NCI-H2196 treated with DMSO at 0.1 percent for 48 hours (cell line): ENCODE results near the gene POGK.
A peak's percentile ranks its signal among the peaks of the same experiment; 100 is the strongest.
"Not testable (repeated sequence)": the region's sequence is repeated elsewhere in the genome, so short reads cannot be mapped to it uniquely, and the experiment has no call there.

Experiments
- DNase-seq: peaks from one replicate; lab custom pipeline; 2025; ENCODE audit not compliant: unreplicated experiment; lab: John Stamatoyannopoulos, UW

Gene POGK

GRCh38 chr1:166838766-166839599 lies at the start of gene POGK:
POGK (plus strand) TSS chr1:166839475; CDS start chr1:166840957, 1,482 bp downstream.
- peak; percentile 90 for DNase-seq

DNA sequence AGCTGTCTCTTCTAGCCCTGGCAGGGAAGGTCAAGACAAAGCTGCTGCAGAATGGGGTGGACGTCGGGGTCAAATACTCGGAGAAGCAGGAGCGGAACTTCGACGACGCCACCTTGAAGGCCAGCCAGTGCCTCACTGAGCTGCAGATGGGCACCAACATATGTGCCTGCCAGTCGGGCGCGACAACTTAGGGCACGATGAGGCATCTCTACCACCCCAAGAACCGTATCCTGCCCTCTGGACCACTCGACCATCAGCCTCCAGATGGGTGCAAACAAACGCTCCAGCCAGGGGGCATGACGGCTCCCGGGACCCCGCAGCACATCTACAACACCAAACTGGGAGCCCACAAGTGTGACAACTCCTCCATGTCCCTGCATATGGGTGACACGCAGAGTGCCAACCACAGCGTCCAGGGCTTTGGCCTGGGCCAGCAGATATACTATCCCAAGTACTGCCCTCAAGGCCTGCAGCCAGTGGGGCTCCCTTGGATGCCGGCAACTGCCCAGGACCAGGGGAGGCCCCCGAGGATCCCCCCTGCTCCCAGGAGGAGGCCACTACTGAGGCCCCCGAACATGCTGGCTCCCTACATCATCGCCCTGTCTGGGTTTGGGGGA lies 42.5 kb upstream of the POGK start:
- DNase-seq: no peak

DNA sequence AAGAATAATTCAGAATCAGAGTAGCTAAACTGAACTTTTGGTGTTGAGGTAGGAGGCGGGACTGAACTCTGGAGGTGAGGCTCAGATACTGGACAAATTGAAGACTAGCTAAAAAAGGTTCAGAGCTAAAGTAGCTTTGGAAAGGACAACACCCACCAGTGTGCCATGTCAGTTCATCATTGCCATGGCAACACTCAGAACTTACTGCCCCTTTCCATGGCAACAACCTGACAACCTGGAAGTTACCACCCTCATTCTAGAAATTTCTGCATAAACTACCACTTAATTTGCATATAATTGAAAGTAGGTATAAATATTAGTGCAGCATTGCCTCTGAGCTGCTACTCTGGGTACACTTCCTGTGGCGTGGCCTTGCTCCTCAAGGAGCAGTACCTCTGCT lies 30.3 kb upstream of the POGK start:
- no peak for DNase-seq

DNA sequence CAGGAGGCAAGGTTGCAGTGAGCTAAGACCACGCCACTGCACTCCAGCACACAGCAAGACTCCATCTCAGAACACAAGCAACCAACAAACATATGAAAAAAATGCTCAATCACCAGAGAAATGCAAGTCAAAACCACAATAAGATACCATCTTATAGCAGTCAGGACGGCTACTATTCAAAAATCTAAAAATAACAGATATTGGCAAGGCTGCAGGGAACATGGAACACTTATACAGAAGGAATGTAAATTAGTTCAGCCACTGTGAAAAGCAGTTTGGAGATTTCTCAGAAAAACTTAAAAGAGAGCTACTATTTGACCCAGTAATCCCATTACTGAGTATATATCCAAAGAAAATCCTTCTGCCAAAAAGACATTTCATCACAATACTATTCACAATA lies 27.6 kb upstream of the POGK start:
- DNase-seq: no peak

DNA sequence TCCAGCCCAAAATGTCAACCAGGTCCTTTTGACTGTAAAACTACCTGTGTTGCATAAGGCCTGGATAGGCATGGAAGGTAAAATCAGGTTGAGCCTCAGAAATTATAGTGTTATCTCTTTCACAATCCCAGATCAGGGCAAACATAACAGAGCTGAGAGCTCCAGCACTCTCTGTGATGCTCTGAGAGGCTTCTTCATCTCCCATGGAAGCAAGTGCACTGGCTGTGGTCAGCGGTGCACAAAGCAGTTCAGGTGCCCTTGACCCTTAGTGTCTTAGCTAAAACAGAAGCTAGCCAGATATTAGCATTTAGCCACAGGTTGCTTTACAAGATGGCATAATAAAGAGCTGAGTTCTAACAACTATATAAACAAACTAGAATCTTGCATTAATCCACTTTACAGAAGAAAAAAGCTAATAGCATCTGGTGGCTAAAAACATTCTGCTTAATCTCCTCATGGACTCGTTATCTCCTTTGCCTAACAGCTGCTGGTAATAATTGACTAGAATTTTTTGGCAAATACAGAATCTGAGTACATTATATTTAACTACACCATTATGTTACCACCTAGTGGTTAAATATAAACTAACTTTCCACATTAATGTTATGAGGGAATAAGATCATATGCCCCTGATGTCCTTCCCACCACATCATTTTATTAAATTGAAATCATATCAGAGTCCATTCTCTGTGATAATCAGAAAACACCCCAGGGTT lies 25.6 kb upstream of the POGK start:
- DNase-seq: no peak

DNA sequence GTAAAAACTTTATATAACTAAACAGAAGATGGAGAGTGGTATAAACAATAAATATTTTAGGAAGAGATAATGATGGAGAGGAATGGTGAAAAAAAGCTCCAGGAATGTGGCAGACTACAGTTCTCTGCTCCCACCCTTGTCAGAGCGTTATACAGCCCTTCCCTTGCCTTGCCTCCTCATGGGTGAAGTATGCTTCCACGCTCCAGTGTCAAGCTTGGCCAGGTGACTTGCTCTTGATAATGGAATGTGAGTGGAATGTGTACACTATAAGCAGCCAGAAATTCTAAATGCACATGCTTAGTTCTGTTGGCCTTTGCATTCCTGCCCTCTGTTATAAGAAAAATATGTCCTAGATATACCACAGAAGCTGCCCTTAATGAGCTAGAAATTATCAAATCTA lies 24.7 kb upstream of the POGK start:
- no peak for DNase-seq

GRCh38 chr1:166819974-166820373 lies 19.3 kb upstream of the POGK start:
- no peak for DNase-seq

DNA sequence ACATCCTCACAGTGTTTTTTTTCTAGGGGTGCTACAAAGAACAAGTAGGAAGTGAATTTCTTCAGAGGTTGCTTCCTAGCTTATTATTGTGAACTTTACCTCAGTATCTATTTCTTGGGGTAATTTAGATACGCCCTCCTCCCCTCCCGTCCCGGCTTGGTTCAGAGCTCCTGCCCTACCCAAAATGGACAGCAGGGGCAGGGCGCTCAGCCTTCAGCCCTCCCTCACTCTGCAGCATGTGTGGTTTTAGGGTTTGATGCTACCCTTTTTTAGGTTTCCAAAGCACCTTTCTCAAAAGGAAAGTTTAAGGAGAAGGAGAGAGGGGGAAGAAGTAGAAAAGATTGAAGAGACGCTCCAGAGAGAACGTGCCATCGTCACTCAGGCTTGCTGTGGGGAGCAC lies 16.9 kb upstream of the POGK start:
- DNase-seq: no peak

DNA sequence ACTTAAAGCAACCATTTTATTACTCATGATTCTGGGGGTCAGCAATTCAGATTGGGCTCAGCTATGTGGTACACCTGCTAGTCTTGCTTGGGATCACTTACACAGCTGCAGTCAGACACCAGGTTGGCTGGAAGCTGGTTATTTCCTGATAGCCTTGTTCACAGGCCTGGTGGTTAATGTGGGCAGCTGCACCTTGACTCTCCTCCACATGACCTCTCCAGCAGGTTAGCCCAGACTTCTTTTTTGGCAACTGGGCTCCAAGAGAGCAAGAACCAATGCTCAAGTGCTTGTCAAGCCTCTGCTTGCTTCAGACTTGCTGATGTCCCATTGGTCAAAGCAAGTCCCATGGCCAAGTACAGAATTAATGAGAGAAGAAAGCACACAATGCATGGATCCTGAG lies 11.8 kb upstream of the POGK start:
- DNase-seq: no peak

- not testable (repeated sequence) for DNase-seq
These were observed 9.5 kb upstream of the POGK start for GRCh38 chr1:166829762-166830161.

DNA sequence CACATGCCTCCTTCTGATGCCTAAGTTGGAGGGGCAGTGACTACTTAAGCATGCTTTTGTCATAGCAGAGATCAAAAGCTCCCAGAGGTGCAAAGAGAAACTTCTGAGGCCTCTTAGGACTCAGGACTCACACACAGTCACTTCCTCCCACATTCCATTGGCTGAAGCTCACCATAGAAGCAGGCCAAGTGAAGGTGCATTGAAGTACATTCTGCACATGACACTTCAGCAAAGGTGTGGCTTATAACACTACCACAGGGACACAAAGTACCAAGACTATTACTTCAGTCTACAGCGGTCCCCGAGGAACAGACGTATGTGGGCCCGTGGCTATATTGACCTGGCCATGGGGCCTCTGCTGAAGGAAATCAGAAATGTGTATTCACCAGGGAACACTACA lies 2.5 kb upstream of the POGK start:
- DNase-seq: no peak

GRCh38 chr1:166839600-166840308 lies 479 bp downstream of the POGK start:
- DNase-seq: no peak

- no peak for DNase-seq
These were observed 1.3 kb downstream of the POGK start for GRCh38 chr1:166840309-166841274.

GRCh38 chr1:166843322-166843721 lies 4.0 kb downstream of the POGK start:
- no peak for DNase-seq

DNA sequence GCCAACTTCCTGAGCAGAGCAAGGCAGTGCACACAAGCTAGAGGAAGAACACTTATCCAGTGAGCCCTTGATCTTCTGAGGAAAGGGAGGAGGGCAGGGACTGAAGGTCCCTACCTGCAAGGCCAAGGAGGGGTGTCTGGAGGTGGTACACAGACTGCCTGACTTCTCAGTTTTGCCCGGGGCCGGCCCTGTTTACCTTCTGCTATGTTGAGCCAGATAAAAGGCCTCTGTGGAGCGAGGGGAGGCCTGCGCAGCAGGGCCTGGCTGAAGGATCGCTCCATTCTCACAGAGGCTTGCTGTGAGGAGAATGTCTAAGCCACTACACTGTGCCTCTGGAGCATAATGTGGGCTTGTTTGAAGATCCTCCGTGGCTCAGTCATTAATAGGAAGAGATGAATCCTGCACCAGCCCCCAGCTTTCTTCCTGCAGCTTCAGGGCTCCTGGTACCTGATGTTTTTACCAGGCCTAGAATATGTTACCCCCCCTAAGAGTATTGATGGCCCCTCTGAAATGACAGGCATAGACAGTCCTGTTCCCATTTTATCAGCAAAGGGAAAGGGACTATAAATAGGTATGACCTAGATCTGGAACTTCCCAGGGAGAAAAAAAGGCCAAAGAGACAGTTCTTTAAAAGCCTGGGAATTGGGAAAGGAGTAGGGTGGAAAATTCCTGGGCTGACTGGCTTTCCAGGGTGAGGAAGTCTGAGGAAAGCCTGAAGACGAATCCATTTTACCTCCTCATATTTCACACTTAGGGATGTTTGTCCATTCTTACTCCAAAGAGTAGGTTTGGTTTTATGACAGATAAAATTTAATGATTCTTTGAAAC lies 4.7 kb downstream of the POGK start:
- no peak for DNase-seq

GRCh38 chr1:166844791-166845190 lies 5.5 kb downstream of the POGK start:
- no peak for DNase-seq

GRCh38 chr1:166848193-166848592 lies 8.9 kb downstream of the POGK start:
- no peak for DNase-seq

DNA sequence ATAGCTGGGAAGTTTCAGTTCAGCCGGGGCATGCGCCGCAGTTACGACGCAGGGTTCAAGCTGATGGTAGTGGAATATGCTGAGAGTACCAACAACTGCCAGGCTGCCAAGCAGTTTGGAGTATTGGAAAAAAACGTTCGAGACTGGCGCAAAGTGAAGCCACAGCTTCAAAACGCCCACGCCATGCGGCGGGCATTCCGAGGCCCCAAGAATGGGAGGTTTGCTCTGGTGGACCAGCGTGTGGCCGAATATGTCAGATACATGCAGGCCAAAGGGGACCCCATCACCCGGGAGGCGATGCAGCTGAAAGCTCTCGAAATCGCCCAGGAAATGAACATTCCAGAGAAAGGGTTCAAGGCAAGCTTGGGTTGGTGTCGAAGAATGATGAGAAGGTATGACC lies 9.9 kb downstream of the POGK start:
- no peak for DNase-seq

- DNase-seq: no peak
These were observed 13.6 kb downstream of the POGK start for GRCh38 chr1:166852918-166853317.
